Stimulated activated CD4-positive, alpha-beta T cell treated with anti-CD3 and anti-CD28 coated beads, Interleukin-12 subunit alpha, Interleukin-12 subunit beta, amount 100 ng/mL, for 4 hours (primary cell): ENCODE data around the gene GADD45B.

Experiments
- DNase-seq: peaks from one replicate; pipeline ENCODE4 v3.0.0-alpha.2; 2020

The GADD45B gene

DNA sequence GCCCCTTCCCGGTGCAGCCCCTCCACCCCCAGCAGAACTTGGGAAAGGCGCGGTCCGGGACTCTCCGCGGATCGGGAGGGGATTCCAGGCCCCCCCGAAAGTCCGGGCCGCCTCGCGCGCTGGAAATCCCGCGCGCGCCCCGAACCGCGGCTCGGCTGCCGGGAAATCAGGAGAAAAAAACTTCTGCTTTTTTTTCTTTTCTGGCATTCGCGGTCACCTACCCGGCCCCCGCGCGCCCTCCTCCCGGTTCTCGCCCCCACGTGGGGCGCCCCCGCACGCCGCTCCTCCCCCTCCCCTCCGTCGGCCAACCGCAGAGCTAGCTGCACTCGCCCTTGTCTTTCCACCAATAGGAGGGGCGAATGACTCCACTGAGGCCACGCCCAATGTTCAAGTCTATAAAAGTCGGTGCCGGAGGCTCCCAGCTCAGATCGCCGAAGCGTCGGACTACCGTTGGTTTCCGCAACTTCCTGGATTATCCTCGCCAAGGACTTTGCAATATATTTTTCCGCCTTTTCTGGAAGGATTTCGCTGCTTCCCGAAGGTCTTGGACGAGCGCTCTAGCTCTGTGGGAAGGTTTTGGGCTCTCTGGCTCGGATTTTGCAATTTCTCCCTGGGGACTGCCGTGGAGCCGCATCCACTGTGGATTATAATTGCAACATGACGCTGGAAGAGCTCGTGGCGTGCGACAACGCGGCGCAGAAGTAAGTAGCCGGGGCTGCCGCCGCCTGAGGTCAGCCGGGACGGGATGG, at the start of gene GADD45B:
Gene GADD45B, plus strand, starts transcription at position 426 of the 749 bp plus-strand sequence. Its CDS starts 232 bp downstream, at position 658.
- DNase-seq, result peak; percentile 96

DNA sequence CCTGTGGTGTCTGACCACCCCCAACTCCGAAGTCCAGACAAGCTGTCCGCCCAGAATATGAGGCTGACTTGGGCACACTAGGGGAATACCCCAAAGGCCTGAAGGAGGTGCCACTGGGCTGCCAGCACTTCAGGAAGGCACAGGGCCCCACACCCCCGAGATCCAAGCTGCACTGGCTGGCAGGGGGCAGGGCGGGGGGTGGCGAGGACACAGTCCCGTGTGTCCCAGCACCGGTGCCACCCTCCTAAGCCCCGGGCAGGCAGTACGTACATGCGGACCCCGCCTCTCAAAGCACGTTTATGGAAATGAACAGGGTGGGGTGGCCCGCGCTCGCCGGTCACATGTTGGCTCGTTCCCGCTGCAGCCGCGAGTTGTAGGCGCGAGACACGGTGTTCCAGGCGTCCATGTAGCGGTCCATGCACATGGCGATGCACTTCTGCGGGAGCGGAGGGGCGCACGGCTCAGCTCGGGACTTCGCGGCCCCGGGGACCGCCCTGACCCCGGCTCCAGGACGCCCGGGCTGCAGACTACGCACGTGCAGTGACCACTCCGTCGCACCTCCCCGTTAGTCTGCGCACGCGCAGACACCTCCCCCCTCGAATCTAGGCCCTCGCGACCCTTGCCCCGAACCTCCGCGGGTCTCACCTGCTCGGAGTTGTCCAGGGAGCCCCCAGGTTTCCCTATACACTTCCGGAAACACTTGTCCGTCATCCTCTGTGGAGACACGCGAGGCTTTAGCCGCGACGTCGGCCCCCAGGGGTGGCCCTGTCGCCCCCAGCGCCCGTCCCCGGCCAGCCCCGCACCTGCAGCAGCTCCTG, 49.1 kb upstream of the GADD45B start:
- DNase-seq, result peak; percentile 53

DNA sequence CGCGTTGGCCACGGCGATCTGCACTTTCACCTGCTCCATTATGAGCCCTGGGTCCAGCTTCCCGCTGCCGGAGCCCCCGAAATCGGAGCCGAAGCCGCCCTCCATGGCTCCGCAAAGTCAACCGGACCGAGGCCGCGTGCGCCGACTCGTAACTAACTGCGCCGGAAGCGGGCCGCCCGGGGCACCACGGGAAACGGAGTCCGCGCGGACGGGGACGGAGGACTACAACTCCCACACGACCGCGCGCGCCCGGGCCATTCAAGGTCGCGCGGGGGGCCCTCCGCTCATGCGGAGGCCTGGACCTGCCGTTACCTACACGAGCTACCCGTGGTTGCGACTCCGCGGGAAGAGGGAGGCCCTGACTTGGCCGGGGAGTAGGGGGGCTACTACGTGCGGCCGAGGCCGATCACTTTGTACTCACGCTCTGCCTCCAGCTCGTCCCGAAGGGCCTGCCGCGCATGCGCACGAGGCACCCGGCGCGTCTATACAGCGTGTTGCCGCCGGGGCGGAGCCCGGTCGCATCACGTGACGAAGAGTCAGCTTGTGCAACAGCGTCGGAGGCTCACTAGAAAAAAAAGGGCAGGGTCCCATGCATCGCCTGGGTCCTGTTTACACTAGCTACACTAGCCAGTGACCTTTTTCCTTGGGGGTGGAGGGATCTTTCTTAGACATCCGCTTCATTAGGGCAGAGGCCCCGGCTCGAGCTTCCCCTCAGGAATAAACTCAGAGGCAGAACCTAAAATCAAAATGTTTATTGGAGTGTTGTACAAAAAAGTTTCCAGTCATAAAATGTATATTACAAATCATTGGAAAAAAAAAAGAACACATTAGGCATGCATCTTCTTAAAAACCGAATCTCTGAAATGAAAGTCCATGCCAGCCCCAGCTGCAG, 48.3 kb upstream of the GADD45B start, which contains the start of gene TIMM13:
Gene TIMM13, minus strand, starts transcription at position 158 of the 892 bp plus-strand sequence. Its CDS starts 53 bp downstream, at position 105.
- DNase-seq, result peak; percentile 95

- DNase-seq, result no peak
These were observed 47.6 kb upstream of the GADD45B start for GRCh38 chr19:2428321-2428690.

- DNase-seq, result no peak
These were observed 46.9 kb upstream of the GADD45B start for GRCh38 chr19:2428756-2429711.

GRCh38 chr19:2429917-2430535, 45.9 kb upstream of the GADD45B start:
- no peak for DNase-seq

DNA sequence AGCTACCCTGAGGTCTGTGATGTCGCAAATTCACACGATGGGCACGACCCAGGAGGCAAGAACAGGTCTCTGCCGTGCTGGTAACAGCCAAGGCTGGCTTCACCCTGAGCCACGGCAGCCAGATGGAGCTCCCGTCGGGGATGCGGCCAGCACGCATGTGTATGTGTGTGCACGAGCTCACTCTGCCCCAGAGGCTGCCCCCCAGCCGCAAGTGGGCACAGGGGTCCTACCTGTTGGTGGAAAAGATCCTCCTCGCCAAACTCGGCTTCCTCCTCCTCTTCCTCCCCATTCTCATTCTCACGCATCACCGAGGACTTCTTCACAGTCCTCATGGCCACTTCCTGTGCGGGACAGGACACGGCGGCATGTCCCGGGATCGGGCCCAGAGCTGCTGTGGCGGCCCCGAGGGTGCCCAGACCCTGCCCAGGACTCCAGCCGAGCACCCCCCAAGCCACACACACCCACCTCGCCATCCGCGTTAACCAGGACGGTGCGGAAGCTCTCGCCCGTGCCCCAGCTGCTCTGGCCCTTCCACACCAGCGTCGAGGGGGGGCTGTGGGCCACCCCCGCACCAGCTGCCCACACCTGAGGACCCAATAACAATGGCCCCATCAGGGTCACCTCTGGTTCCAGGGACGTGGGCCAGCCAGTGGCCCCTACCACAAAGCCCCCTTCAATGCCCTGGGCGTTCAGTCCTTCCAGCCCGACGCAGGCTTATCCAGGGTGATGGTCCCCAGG, 44.4 kb upstream of the GADD45B start:
- no peak for DNase-seq

DNA sequence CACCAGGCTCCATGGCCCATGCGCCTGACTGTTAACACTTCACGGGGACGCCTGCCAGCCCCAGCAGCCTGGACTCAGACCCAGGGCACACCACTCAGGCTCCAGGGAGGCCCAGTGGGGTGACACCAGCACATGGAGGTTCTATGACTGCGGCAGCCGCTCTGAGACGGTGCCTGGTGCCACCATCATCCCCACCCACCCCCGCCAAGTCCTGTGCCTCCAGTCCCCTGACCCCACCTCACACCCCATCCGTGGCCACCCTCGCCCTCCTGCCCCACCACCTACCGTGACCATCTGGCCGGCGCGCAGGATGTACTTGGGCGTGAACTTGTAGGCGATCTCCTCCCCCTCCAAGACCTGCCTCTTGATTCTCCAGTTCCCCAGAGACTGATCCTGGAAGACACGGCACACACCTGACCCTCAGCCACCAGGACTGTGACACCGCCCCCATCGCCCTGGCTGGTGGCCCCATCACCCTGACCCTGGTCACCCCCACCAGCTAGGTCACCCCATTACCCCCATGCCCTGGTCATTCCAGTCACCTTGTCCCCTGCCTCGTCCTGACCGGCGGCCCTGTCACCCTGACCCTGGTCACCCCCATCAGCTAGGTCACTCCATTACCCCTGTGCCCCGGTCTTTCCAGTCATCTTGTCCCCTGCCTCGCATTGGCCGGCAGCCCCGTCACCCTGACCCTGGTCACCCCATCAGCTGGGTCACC, 43.6 kb upstream of the GADD45B start:
- DNase-seq, result no peak

DNA sequence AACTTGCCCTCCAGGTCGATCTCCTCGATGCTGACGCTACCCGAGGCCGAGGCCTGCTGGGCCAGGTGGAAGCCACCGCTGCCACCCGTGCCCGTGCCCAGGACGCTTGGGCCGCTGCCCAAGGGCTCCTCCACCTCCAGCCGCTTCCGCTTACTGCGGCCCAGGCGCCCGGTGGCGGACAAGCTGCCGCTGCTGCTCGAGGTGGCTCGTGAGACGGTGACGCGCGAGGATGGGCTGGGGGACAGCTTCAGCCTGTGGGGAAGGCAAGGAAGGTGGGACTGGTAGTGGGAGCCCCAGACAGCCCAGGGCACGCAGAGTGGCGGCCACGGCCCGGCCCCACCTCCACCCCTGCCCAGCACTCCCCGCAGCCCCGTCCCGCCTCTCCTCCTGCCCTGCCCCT, 42.1 kb upstream of the GADD45B start:
- no peak for DNase-seq

DNA sequence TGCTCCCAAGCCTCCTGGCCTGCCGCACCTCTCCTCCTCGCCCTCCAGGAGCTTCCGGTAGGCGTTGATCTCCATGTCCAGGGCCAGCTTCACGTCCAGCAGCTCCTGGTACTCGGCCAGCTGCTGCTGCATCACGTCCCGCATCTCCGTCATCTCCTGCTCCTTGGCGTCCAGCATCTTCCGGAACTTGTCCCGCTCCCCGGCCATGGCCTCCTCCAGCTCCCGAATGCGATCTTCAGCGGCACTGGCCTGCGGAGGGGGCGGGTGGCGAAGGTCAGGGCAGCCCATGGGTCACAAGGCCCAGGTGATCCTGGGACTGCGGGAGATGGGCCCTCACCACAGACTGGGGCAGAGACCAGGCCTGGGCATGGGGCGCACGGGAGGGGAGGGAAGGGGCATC, 41.7 kb upstream of the GADD45B start:
- no peak for DNase-seq

DNA sequence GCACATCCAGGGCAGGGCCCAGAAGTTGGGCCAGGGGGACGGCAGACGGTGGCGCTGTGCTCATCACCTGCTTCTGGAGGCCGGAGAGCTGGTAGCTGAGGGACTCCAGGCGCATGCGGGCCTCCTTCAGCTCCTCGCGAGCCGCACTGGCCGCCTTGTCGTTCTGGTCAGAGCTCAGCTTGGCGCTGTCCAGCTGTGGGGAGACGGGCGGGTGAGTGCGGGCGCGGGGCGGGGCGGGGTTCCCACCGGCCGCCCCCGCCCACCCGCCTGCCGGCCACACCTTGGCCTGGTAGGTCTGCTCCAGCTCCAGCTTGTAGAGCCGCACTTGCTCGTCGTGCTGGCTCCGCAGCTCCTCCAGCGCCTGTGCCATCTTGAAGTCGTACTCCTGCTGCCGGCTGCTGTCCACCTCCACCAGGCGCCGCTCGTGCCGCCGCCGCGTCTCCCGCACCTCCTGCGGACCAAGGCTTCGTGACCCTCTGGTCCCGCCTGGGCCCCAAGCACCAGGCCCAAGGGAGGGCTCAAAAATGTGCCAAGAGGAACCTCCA, 41.1 kb upstream of the GADD45B start:
- no peak for DNase-seq

- DNase-seq, result no peak
These were observed 39.5 kb upstream of the GADD45B start for GRCh38 chr19:2436384-2436783.

DNA sequence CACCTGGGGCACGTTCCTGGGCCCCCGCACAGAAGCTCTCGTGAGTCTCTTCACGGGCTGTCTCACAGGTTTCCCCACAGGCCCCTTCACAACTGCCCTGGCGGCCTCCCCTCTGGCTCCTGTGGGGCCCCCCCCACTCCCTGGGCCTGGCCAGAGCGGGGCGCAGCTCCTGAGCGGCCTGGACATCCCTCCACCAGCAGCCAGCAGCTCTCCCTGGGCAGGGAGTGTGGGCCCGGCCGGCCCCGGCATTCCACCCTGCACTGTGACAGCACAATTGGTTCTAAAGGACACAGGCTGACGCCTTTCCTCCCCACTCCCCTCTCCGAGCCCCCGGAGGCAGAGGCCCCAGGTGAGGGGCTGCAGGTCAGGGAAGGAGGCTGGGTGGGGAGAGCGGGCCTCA, 39.0 kb upstream of the GADD45B start:
- no peak for DNase-seq

- DNase-seq, result no peak
These were observed 37.7 kb upstream of the GADD45B start for GRCh38 chr19:2438178-2438577.

DNA sequence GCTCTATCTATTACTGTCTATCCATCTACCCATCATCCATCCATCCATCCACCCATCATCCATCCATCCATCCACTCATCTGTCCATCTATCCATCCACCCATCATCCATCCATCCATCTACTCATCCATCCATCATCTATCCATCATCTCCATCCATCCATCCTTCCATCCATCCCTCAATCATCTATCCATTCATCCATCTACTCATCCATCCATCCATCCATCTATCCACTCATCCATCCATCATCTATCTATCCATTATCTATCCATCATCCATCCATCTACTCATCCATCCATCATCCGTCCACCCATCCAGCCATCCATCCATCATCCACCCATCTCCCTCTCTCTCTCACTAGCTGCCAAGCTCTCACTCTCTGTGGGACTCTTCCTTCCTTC, 35.4 kb upstream of the GADD45B start:
- DNase-seq, result no peak

GRCh38 chr19:2441096-2441752, 34.7 kb upstream of the GADD45B start:
- no peak for DNase-seq

GRCh38 chr19:2443116-2443784, 32.7 kb upstream of the GADD45B start:
- DNase-seq, result no peak

GRCh38 chr19:2443785-2444182, 32.1 kb upstream of the GADD45B start:
- no peak for DNase-seq
